HG03066 (cell line): ENCODE data around the gene DSCAM.

Experiments used
- ATAC-seq: cut with Tn5 transposase; IDR thresholded peaks from one replicate; pipeline ENCODE4 v1.9.1; 2021; ENCODE audit warnings: low read depth; ENCODE audit not compliant: unreplicated experiment

Gene DSCAM

DNA sequence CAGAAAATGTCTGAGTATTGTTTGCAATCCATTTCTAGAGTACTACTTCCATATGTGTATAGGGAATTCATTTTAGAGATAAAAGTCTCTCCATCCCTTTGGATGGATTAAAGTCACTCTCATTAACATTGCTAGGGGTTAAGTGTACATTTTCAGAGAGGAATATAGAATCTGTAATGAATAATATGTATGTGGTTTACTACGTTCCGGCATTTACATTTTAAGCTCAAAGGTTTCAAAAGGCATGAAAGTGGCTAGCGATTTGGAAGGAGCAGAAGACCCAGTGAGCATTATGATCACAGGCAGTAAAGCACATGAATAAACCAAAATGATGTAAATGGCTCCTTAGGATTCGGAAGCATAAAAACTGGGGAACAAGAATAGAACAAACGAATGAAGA lies 123.0 kb downstream of the DSCAM start:
- ATAC-seq = no peak

DNA sequence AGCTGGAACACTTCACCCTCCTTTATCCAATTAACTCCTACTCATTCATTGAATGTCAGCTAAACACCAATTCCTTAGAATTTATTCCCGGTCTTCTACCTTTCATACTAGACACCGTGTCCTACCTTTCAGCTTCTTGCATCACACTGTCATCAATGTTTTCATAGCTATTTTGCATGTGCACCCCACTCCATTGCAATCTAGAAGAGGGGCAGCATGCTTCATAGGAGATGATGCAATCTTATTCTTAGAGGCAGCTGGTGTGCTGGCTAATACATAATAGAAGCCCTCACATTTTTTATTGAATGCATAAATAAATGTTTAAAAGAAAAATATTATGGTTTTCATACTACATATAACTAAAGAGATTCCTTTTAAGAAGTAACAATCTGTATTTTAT lies 123.6 kb downstream of the DSCAM start:
- ATAC-seq = no peak

- no peak for ATAC-seq
Observed at GRCh38 chr21:40719615-40720014, 127.3 kb downstream of the DSCAM start.

- no peak for ATAC-seq
Observed at GRCh38 chr21:40717028-40717427, 129.9 kb downstream of the DSCAM start.

GRCh38 chr21:40714536-40714935 lies 132.4 kb downstream of the DSCAM start:
- ATAC-seq = no peak

DNA sequence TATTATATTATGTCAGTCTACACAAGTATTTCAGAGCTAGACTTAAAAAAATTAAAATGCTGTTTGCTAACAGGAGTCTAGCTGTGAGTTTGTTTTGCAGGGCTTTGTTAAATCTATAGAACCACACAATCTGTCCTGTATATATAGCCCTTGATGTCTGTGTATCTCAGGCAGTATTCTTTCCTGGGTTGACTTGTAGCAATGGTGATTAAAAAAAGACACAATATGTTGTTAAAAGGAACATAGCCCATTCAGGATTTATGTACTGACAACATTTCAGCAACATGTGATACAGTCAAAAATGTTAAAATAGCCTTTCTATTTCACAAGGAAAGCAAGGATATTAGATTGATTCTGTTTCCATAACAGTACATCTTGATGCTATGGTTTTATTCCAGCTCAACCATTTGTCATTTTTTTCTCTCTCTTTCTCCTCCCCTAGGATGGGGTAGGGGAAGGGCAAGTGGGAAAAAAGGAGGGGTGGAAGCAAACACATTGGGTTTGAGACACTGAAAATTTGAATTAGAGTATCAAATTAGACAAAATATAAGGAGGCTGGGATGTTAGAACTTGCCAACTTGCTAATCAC lies 139.2 kb downstream of the DSCAM start:
- no peak for ATAC-seq

DNA sequence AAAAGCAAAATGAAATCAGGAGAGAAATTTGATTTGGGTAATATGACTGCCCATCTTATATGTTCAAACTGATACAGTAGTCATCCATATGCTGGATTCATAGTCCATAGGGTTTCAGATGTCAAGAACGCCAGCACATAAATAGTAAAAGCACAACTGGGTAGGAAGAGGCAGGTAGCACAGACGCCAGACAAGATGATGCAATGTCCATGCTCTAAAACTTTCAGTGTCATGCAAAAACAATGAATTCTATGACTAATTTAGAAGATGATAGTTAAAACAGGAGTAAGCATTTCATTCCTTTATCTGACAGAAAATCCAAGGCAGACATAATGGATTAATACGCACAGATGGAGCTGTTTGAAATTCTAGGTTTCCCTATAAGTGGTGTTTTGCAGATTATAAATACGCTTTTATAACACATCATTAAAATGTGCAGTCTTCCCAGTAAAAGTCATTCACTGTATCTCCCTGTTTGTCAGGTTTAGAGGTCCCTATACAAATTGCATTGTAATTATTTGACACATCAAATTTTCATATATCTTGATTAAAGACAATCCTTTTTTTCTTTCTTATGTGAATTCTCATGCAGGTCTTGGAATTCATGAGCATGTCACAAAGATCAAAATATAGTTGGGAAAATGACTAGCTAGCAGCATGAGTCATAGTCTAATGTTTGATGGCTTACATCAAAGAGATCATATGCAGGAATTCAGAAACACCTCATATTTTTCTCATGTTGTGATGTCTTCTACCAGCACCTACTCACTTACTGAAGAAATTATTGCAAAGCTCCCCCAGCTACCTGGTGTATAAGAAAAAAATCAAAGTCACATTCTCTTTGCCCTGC lies 139.9 kb downstream of the DSCAM start:
- no peak for ATAC-seq

- no peak for ATAC-seq
Observed at GRCh38 chr21:40706176-40706575, 140.8 kb downstream of the DSCAM start.

DNA sequence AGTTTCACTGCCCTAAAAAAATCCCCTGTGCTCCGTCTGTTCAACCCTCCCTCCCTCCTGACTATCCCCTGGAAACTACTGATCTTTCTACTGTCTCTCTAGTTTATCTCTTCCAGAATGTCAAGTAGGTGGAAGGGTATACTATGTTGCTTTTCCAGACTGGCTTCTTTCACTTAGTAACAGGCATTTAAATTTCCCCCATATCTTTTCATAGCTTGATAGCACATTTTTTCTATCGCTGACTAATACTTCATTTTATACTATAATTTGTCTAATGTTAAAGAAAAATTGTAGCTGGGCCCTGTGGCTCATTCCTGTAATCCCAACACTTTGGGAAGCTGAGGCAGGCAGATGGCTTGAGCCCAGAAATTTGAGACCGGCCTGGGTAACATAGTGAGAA lies 142.8 kb downstream of the DSCAM start:
- ATAC-seq = no peak

DNA sequence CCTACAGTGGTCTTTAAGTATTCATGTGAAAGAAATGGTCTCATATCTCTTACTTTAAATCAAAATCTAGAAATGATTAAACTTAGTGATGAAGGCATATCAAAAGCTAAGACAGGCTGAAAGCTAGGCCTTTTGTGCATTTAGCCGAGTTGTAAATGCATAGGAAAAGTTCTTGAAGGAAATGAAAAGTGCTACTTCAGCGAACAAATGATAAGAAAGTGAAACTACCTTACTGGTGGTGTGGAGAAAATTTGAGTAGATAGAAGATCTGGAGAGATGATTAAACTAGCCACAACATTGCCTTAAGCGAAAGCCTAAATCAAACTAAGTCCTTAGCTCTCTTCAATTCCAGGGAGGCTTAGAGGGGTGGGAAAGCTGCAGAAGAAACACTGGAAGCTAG lies 147.6 kb downstream of the DSCAM start:
- no peak for ATAC-seq

DNA sequence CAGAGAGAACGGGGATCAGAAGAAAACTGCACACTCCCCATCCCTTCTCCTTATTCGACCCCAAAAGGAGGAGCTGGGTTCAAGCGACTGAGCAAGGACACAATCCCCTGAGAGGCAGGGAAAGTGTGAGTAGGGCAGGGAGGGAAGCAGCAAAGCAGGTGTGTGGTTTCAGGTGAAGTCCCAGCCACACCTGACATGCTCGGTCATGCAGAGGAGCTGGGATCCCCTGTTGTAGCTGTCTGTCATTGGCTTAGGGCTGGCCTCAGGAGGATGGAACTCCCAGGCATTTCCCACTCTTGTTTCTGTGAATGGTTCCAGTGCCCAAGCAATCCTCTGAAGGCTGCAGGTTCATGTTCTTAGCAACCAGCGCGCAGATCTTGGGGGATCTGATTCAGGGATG lies 150.7 kb downstream of the DSCAM start:
- ATAC-seq = no peak

- no peak for ATAC-seq
Observed at GRCh38 chr21:40689840-40690360, 157.1 kb downstream of the DSCAM start.

DNA sequence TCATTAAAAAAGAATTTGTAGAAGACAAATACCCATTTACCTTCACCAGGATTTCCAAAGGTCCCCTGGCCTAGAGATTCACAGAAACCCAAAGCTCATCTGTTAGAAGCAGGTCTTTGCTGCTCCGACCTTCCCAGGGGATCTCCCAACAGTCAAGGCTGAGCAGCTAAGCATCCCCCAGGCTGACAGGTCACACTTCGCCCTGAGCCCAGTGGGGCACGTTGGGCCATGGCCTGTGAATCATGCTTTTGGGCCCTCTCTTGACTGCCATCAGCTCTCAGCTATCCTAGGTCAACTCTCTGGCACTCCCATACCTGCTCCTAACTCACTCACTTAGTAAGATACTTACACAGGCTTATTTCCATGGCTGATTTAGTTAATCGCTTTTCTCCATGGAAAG lies 157.7 kb downstream of the DSCAM start:
- no peak for ATAC-seq

GRCh38 chr21:40688106-40688864 lies 158.7 kb downstream of the DSCAM start:
- ATAC-seq = no peak

- no peak for ATAC-seq
Observed at GRCh38 chr21:40687625-40688024, 159.3 kb downstream of the DSCAM start.

DNA sequence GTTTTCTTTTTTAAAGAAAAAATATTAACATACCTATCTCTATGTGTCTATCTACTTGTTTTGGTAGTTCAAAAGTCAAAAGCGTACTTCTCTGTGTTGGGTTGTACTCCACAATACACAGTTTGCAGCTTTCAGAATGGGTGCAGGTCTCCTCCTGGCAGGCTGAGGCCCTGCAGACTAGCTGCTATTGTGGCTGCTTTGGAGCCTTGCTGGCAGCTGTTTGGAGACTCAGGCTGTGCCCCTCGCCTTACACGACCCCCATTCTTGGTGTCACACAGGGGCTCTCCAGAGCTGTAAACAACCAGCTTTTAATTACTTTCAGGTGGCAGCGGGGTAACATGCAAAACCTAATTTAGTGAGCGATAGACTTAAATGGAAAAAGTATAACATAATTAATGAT lies 160.4 kb downstream of the DSCAM start:
- ATAC-seq = no peak

- no peak for ATAC-seq
Observed at GRCh38 chr21:40685141-40685540, 161.8 kb downstream of the DSCAM start.

DNA sequence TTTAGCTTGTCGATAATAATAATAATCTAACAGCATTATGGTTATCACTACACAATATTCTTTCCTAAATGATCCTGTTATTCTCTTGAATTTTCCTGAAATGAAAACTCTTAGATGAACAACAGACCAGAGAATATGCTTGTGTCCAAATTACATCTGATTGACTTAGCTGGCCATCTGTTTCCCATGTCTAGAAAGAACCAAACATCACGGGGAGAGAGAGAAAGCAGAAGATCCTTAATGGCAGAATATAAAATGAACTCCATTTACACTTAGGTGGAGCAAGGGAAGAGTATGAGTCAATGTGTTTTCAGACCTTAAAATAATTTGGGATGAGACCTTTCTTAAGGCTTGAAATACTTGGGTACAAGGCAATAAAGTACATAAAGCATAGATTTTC lies 162.2 kb downstream of the DSCAM start:
- no peak for ATAC-seq

DNA sequence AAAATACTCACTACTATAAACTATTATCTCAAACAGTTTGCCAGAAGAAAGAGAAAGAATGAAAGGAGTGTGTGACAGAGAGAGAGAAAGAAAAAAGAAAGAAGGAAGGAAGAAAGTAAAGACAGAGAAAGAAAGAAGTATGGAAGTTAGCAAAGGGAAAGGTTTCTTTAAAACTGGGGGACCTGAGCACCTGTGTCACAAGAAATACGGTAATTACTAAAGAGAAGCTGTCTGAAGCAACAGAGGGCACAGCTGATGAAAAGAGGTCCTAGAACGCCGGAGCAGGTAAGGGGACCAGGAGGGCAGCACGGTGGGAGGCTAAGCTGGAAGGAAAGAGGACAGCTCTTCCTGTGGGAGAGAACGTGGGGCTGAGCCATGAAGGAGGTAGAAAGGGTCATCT lies 163.6 kb downstream of the DSCAM start:
- ATAC-seq = no peak

GRCh38 chr21:40681164-40681859 lies 165.6 kb downstream of the DSCAM start:
- no peak for ATAC-seq

GRCh38 chr21:40680311-40680710 lies 166.6 kb downstream of the DSCAM start:
- no peak for ATAC-seq
